ENCODE measurements around the gene ZC3H10.

DNA sequence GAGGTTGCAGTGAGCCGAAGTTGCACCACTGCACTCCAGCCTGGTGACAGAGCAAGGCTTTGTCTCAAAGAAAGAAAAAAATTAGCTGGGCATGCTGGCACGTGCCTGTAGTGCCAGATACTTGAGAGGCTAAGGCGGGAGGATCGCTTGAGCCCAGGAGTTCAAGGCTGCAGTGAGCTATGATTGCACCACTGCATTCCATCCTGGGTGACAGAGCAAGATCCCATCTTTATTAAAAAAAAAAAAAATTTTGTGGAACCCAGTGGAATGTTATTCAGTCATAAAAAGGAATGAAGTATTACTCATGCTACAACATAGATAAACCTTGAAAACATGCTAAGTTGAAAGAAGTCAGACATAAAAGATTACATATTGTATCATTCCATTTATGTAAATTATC, 46.4 kb upstream of the ZC3H10 start:
- TF ChIP-seq, protein P1, sequence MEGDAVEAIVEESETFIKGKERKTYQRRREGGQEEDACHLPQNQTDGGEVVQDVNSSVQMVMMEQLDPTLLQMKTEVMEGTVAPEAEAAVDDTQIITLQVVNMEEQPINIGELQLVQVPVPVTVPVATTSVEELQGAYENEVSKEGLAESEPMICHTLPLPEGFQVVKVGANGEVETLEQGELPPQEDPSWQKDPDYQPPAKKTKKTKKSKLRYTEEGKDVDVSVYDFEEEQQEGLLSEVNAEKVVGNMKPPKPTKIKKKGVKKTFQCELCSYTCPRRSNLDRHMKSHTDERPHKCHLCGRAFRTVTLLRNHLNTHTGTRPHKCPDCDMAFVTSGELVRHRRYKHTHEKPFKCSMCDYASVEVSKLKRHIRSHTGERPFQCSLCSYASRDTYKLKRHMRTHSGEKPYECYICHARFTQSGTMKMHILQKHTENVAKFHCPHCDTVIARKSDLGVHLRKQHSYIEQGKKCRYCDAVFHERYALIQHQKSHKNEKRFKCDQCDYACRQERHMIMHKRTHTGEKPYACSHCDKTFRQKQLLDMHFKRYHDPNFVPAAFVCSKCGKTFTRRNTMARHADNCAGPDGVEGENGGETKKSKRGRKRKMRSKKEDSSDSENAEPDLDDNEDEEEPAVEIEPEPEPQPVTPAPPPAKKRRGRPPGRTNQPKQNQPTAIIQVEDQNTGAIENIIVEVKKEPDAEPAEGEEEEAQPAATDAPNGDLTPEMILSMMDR (IDR thresholded peaks at IDR 0.05 in 8 of 11, conservative IDR thresholded peaks at IDR 0.05 in 3 of 11), result no peak
- TF ChIP-seq POLR2AphosphoS5 (IDR thresholded peaks at IDR 0.05), result no peak
- TF ChIP-seq POLR2A (IDR thresholded peaks at IDR 0.05), result no peak
